K562 (cell line): ENCODE measurements around the gene PLPP1. TPM values are rescaled to one million over a fixed set of nuclear protein-coding genes. Genes with fewer than 3 reads are reported as not detected.

Experiments
- CC2D1A ChIP-seq: fragments of 450-650 bp; IDR thresholded peaks from 2 replicates; pipeline ENCODE4 v1.6.1; 2017; ENCODE audit warnings: mild to moderate bottlenecking
- MTA3 ChIP-seq: fragments of 450-650 bp; formaldehyde crosslinking; IDR thresholded peaks from 2 replicates; pipeline ENCODE4 v1.6.1; 2017; ENCODE audit warnings: mild to moderate bottlenecking, borderline replicate concordance
- RBM15 ChIP-seq: fragments of 200-400 bp; formaldehyde crosslinking; IDR thresholded peaks from 2 replicates; pipeline ENCODE4 v1.6.1; 2018; ENCODE audit warnings: mild to moderate bottlenecking, low read length, moderate library complexity; ENCODE audit not compliant: insufficient read depth
- TAL1 ChIP-seq: fragments of 450-650 bp; IDR thresholded peaks from 2 replicates; pipeline ENCODE4 v1.6.1; 2016; ENCODE audit warnings: mild to moderate bottlenecking
- ZKSCAN3 ChIP-seq: fragments of 250-450 bp; sonication (Bioruptor Pico); IDR thresholded peaks from 2 replicates; pipeline ENCODE4 v1.4.0; 2020
- ZNF263 ChIP-seq: sonication (generic); formaldehyde crosslinking; IDR thresholded peaks from 2 replicates; pipeline ENCODE4 v1.8.0; 2022; ENCODE audit warnings: mild to moderate bottlenecking, missing genetic modification reagents, borderline replicate concordance
- polyA plus RNA-seq, 8 experiments: library from polyadenylated mRNA; depleted of rRNA in 4 of 8; stranded (reverse) in 5 of 8; unstranded in 3 of 8; fragments of >200 nt; fragmentation: Nextera tagmentation in 2 of 8; fragmentation: Illumina TruSeq in 1 of 8; extraction: Ambion mirVana in 2 of 8; extraction: Trizol in 1 of 8; gene quantifications; 2 replicates each; pipeline versions ENCODE4 v1.2.1 to v1.2.3, GENCODE V29; 2011 to 2014; ENCODE audit warnings: inconsistent platforms in 1 of 8, missing spikeins in 1 of 8
- total RNA-seq, 7 experiments: library from RNA; depleted of rRNA in 6 of 7; stranded (reverse); fragments of >200 nt in 6 of 7; fragmentation: Illumina TruSeq in 2 of 7; extraction: Trizol in 2 of 7; gene quantifications; 2 replicates each; pipeline versions ENCODE4 v1.2.1 to v1.2.3, GENCODE V29; 2011 to 2021; ENCODE audit warnings: low replicate concordance in 1 of 7
- TF ChIP-seq, protein P1 (sequence below), 3 experiments: fragments of 200-800 bp in 1 of 3; sonication (Bioruptor generic) in 1 of 3; sonication (generic) in 1 of 3; formaldehyde crosslinking in 1 of 3; IDR thresholded peaks; 2 replicates each; pipeline versions ENCODE4 v1.6.1 to v1.8.0; 2016 to 2022; ENCODE audit warnings: mild to moderate bottlenecking in 2 of 3, missing compliant biosample characterization in 2 of 3, missing genetic modification characterization in 2 of 3, missing genetic modification reagents in 1 of 3
- TF ChIP-seq, protein P2 (sequence below), 2 experiments: fragments of 200-800 bp in 1 of 2; sonication (Bioruptor generic) in 1 of 2; sonication (generic) in 1 of 2; formaldehyde crosslinking in 1 of 2; IDR thresholded peaks in 1 of 2; conservative IDR thresholded peaks in 1 of 2; 2 replicates each; pipeline versions ENCODE4 v1.5.0 to v1.6.1; 2016 to 2020; ENCODE audit warnings: missing compliant biosample characterization in 1 of 2, missing genetic modification characterization in 1 of 2, missing genetic modification reagents in 1 of 2
- TF ChIP-seq, protein P3 (sequence below): sonication (generic); formaldehyde crosslinking; IDR thresholded peaks from 2 replicates; pipeline ENCODE4 v1.8.1; 2023; ENCODE audit warnings: mild to moderate bottlenecking, missing genetic modification reagents
- TF ChIP-seq, protein P4 (sequence below), 2 experiments: fragments of 450-650 bp; conservative IDR thresholded peaks; 2 replicates each; pipeline ENCODE4 v1.6.1; 2017; ENCODE audit warnings: mild to moderate bottlenecking in 2 of 2, moderate library complexity in 2 of 2

The PLPP1 gene
- total and polyA plus RNA-seq, 9 of the 15 experiments (the other 6 are each of a cell fraction or from before 2014, with no cell fraction given), result 0.04 to 0.24 (median 0.04) TPM; not detected in 6

DNA sequence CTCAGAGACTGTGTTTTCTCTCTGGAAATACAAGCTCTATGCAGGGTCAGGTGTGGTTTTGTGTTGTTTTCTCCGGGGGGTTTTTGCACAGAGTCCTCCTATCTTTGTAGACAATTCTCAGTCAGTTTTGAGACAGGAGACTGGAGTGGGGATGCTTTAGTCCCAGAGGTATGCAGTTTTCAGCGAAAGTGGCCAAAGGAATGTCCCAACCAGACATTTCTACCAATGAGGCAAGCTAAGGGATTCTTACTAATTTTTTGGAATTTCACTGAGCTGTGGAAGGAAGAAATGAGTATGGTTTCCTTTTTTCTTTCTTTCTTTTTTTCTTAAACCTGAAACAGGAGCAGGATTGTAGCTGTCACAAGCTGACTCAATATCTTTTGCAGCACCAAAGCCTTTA, 35.3 kb upstream of the PLPP1 start (continued):
- TF ChIP-seq, protein P1, sequence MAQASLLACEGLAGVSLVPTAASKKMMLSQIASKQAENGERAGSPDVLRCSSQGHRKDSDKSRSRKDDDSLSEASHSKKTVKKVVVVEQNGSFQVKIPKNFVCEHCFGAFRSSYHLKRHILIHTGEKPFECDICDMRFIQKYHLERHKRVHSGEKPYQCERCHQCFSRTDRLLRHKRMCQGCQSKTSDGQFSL (CRISPR knock-in tag; IDR thresholded peaks at IDR 0.05), result no peak
- TF ChIP-seq, protein P1 (tag; IDR thresholded peaks at IDR 0.05), result no peak
- TF ChIP-seq TAL1 (no peak), RBM15 (no peak), ZKSCAN3 (CRISPR knock-in tag) (no peak), MTA3 (no peak), CC2D1A (no peak), ZNF263 (no peak)
- TF ChIP-seq, protein P2, sequence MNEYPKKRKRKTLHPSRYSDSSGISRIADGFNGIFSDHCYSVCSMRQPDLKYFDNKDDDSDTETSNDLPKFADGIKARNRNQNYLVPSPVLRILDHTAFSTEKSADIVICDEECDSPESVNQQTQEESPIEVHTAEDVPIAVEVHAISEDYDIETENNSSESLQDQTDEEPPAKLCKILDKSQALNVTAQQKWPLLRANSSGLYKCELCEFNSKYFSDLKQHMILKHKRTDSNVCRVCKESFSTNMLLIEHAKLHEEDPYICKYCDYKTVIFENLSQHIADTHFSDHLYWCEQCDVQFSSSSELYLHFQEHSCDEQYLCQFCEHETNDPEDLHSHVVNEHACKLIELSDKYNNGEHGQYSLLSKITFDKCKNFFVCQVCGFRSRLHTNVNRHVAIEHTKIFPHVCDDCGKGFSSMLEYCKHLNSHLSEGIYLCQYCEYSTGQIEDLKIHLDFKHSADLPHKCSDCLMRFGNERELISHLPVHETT (CRISPR knock-in tag; conservative IDR thresholded peaks at IDR 0.05 in 1 of 2, IDR thresholded peaks at IDR 0.05 in 1 of 2), result no peak
- TF ChIP-seq, protein P3, sequence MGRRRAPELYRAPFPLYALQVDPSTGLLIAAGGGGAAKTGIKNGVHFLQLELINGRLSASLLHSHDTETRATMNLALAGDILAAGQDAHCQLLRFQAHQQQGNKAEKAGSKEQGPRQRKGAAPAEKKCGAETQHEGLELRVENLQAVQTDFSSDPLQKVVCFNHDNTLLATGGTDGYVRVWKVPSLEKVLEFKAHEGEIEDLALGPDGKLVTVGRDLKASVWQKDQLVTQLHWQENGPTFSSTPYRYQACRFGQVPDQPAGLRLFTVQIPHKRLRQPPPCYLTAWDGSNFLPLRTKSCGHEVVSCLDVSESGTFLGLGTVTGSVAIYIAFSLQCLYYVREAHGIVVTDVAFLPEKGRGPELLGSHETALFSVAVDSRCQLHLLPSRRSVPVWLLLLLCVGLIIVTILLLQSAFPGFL (CRISPR knock-in tag), result no peak
- TF ChIP-seq, protein P4, sequence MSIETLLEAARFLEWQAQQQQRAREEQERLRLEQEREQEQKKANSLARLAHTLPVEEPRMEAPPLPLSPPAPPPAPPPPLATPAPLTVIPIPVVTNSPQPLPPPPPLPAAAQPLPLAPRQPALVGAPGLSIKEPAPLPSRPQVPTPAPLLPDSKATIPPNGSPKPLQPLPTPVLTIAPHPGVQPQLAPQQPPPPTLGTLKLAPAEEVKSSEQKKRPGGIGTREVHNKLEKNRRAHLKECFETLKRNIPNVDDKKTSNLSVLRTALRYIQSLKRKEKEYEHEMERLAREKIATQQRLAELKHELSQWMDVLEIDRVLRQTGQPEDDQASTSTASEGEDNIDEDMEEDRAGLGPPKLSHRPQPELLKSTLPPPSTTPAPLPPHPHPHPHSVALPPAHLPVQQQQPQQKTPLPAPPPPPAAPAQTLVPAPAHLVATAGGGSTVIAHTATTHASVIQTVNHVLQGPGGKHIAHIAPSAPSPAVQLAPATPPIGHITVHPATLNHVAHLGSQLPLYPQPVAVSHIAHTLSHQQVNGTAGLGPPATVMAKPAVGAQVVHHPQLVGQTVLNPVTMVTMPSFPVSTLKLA (conservative IDR thresholded peaks at IDR 0.05), result no peak
